GM12878 (cell line): ENCODE data around the gene SEMA5A. TPM values are rescaled to one million over a fixed set of nuclear protein-coding genes. Genes with fewer than 3 reads are reported as not detected.

Source experiments
- ATAC-seq: fragments of 200-7000 bp; cut with Tn5 transposase; 3 replicates; pipeline ENCODE4 v1.9.1; 2020; ENCODE audit warnings: mild to moderate bottlenecking, moderate library complexity
- BruUV-seq: library from RNA; stranded (reverse); fragments of 400-500 nt; replicated peaks from 2 replicates; lab custom pipeline; 2021; lab: Mats Ljungman, UMichigan
- CTCF ChIA-PET: fragments of 300-600 bp; sonication (Branson Sonifier 250); formaldehyde crosslinking; extraction: SDS; loops from one replicate; lab custom pipeline; 2021; ENCODE audit warnings: inconsistent platforms; lab: Yijun Ruan, JAX
- POLR2A ChIA-PET: fragments of 350-600 bp; formaldehyde crosslinking; extraction: SDS; loops from one replicate; lab custom pipeline; 2021; ENCODE audit warnings: inconsistent platforms; lab: Charles Lee
- RAD21 ChIA-PET: fragments of 300-600 bp; sonication (Branson Sonifier 250); formaldehyde crosslinking; loops from one replicate; lab custom pipeline; 2023; ENCODE audit warnings: antibody characterized with exemption; ENCODE audit not compliant: unreplicated experiment; lab: Charles Lee
- SMC1A ChIA-PET: fragments of 300-600 bp; sonication (Branson Sonifier 250); formaldehyde crosslinking; loops from one replicate; lab custom pipeline; 2023; ENCODE audit not compliant: unreplicated experiment, uncharacterized antibody; lab: Charles Lee
- DNase-seq: peaks from one replicate; pipeline ENCODE4 v3.0.0-alpha.2; 2011; ENCODE audit warnings: low read depth, low spot score
- FAIRE-seq: peaks from 3 replicates; lab custom pipeline; 2011; peaks lifted over from hg19 to GRCh38; lab: Jason Lieb, UNC
- H2AFZ ChIP-seq: 2 replicates; pipeline ENCODE4 v1.6.0; 2011; ENCODE audit warnings: low read depth, low read length, control low read depth; ENCODE audit not compliant: control insufficient read depth
- H3K27ac ChIP-seq: 2 replicates; pipeline ENCODE4 v1.5.1; 2011; ENCODE audit warnings: control low read depth; ENCODE audit not compliant: control insufficient read depth, insufficient read depth
- H3K27me3 ChIP-seq, 2 experiments: replicated peaks in 1 of 2; 2 replicates each; pipeline versions ENCODE4 v1.6.0 to v1.6.1; 2011; ENCODE audit warnings: low read length in 1 of 2; ENCODE audit not compliant: control insufficient read depth in 2 of 2, insufficient read depth in 2 of 2
- H3K36me3 ChIP-seq, 2 experiments: 2 replicates each; pipeline ENCODE4 v1.5.1; 2011; ENCODE audit warnings: low read length in 1 of 2; ENCODE audit not compliant: control insufficient read depth in 2 of 2, insufficient read depth in 2 of 2
- H3K4me1 ChIP-seq: 2 replicates; pipeline ENCODE4 v1.6.1; 2011; ENCODE audit warnings: mild to moderate bottlenecking, low read length, moderate library complexity, mixed read lengths; ENCODE audit not compliant: control insufficient read depth, insufficient read depth
- H3K4me2 ChIP-seq: 2 replicates; pipeline ENCODE4 v1.6.0; 2011; ENCODE audit warnings: control low read depth; ENCODE audit not compliant: control insufficient read depth, insufficient read depth
- H3K4me3 ChIP-seq: fragments of 200-600 bp; sonication (generic); 2 replicates; pipeline ENCODE4 v1.5.1; 2016
- H3K79me2 ChIP-seq: 2 replicates; pipeline ENCODE4 v1.6.0; 2011; ENCODE audit warnings: low read length; ENCODE audit not compliant: control insufficient read depth, insufficient read depth
- H3K9ac ChIP-seq: 2 replicates; pipeline ENCODE4 v1.8.0; 2011; ENCODE audit warnings: low read length, control low read depth, mixed read lengths; ENCODE audit not compliant: control insufficient read depth, insufficient read depth
- H3K9me3 ChIP-seq: replicated peaks from 3 replicates; pipeline ENCODE4 v1.5.1; 2011; ENCODE audit warnings: mild to moderate bottlenecking, low read length; ENCODE audit not compliant: control insufficient read depth, insufficient read depth
- H4K20me1 ChIP-seq: 2 replicates; pipeline ENCODE4 v1.6.0; 2011; ENCODE audit not compliant: control insufficient read depth, insufficient read depth
- ATF3 ChIP-seq: IDR thresholded peaks from 2 replicates; pipeline ENCODE4 v1.6.1; 2011; ENCODE audit warnings: low read depth, mild to moderate bottlenecking, low read length, moderate library complexity, borderline replicate concordance; ENCODE audit errors: extremely low read depth
- CHD4 ChIP-seq: fragments of 200-600 bp; sonication (generic); IDR thresholded peaks from 2 replicates; pipeline ENCODE4 v1.6.1; 2016; ENCODE audit warnings: mild to moderate bottlenecking
- FOS ChIP-seq: IDR thresholded peaks from 3 replicates; pipeline ENCODE4 v1.6.1; 2011; ENCODE audit warnings: borderline replicate concordance; ENCODE audit not compliant: insufficient read length; ENCODE audit errors: extremely low read depth
- GATAD2B ChIP-seq: fragments of 450-650 bp; conservative IDR thresholded peaks from 2 replicates; pipeline ENCODE4 v1.6.1; 2017; ENCODE audit warnings: low read depth, mild to moderate bottlenecking, moderate library complexity
- IRF3 ChIP-seq: fragments of 450-650 bp; IDR thresholded peaks from 2 replicates; pipeline ENCODE4 v1.6.1; 2014; ENCODE audit warnings: mild to moderate bottlenecking
- JUND ChIP-seq: IDR thresholded peaks from 2 replicates; pipeline ENCODE4 v1.6.1; 2012; ENCODE audit warnings: low read depth, mild to moderate bottlenecking, low read length, improper control_type of control experiment, moderate library complexity
- MEF2B ChIP-seq: fragments of 450-650 bp; IDR thresholded peaks from 2 replicates; pipeline ENCODE4 v1.6.1; 2018; ENCODE audit warnings: mild to moderate bottlenecking, moderate library complexity; ENCODE audit not compliant: partially characterized antibody, poor library complexity, severe bottlenecking
- PAX5 ChIP-seq: IDR thresholded peaks from 2 replicates; pipeline ENCODE4 v1.6.1; 2011; ENCODE audit warnings: low read depth, low read length, borderline replicate concordance
- RELB ChIP-seq: fragments of 450-650 bp; IDR thresholded peaks from 2 replicates; pipeline ENCODE4 v1.6.1; 2017; ENCODE audit warnings: low read depth, mild to moderate bottlenecking, moderate library complexity
- TBL1XR1 ChIP-seq: IDR thresholded peaks from 2 replicates; pipeline ENCODE4 v1.6.1; 2012; ENCODE audit warnings: low read depth, low read length, improper control_type of control experiment
- YBX1 ChIP-seq: fragments of 450-650 bp; IDR thresholded peaks from 2 replicates; pipeline ENCODE4 v1.6.1; 2016; ENCODE audit warnings: antibody characterized with exemption
- ZNF207 ChIP-seq: fragments of 450-650 bp; IDR thresholded peaks from 2 replicates; pipeline ENCODE4 v1.6.1; 2014; ENCODE audit warnings: antibody characterized with exemption, mild to moderate bottlenecking, borderline replicate concordance
- ZNF592 ChIP-seq: fragments of 450-650 bp; IDR thresholded peaks from 2 replicates; pipeline ENCODE4 v1.6.1; 2017; ENCODE audit warnings: mild to moderate bottlenecking, moderate library complexity
- WGBS: methylation state at CpG from one replicate; pipeline ENCODE4 v1.1.6; 2016; ENCODE audit warnings: low lambda C conversion rate; ENCODE audit not compliant: insufficient replicate concordance, insufficient coverage; ENCODE audit errors: missing lambda C conversion rate; 5-methylcytosine and 5-hydroxymethylcytosine counted together
- in situ Hi-C: fragments of 300-500 bp; cut with MboI; formaldehyde crosslinking; loops from 9 replicates; pipeline ENCODE4 v1.14.3; 2018; ENCODE audit warnings: mixed read lengths
- intact Hi-C: fragments of 100-400 bp; cut with micrococcal nuclease; formaldehyde crosslinking; loops from one replicate; pipeline ENCODE4 v1.14.2; 2022; ENCODE audit not compliant: unreplicated experiment
- polyA plus RNA-seq, 11 experiments: library from polyadenylated mRNA; depleted of rRNA in 4 of 11; unstranded in 6 of 11; stranded (reverse) in 5 of 11; fragments of >200 nt; fragmentation: Nextera tagmentation in 4 of 11; fragmentation: Illumina TruSeq in 1 of 11; extraction: Ambion mirVana in 4 of 11; extraction: Trizol in 1 of 11; gene quantifications; 1 replicate in 1 of 11; 2 replicates in 10 of 11; pipeline versions ENCODE4 v1.2.1 to v1.2.3, GENCODE V29; 2011 to 2016; ENCODE audit warnings: inconsistent platforms in 2 of 11, missing spikeins in 2 of 11, low read depth in 1 of 11
- total RNA-seq, 4 experiments: library from RNA; depleted of rRNA in 3 of 4; stranded (reverse); fragments of >200 nt in 3 of 4; fragmentation: Illumina TruSeq in 1 of 4; extraction: Trizol in 1 of 4; gene quantifications; 2 replicates each; pipeline versions ENCODE4 v1.2.1 to v1.2.3, GENCODE V29; 2013 to 2021

Gene SEMA5A
- total and polyA plus RNA-seq, 10 of the 15 experiments (the other 5 are each of a cell fraction or from before 2014, with no cell fraction given) = 0.03 to 2.4 (median 0.09) TPM; not detected in 1

- 2% methylated on average over 4 of the region's 4 CpGs for WGBS
- TF ChIP-seq FOS = no peak
- no peak for TF ChIP-seq CHD4
- TF ChIP-seq TBL1XR1 = no peak
- no peak for TF ChIP-seq RELB
- no peak for TF ChIP-seq IRF3
- no peak for TF ChIP-seq JUND
- no peak for TF ChIP-seq ATF3
- TF ChIP-seq YBX1 = no peak
- no peak for TF ChIP-seq ZNF207
- TF ChIP-seq PAX5 = no peak
- no peak for TF ChIP-seq GATAD2B
- no peak for TF ChIP-seq ZNF592
- TF ChIP-seq MEF2B = no peak
- H3K9me3 ChIP-seq = no peaks in the 10 kb centered on the region
These were observed 397.6 kb downstream of the SEMA5A start for GRCh38 chr5:9148242-9148641.

More at GRCh38 chr5:9148242-9148641, 397.6 kb downstream of the SEMA5A start:
- no peak overlapping the region for H2AFZ ChIP-seq
- H3K36me3 ChIP-seq = no peaks in the 10 kb centered on the region
- H3K27me3 ChIP-seq = no peaks in the 10 kb centered on the region
- intact Hi-C loops (no loop called here), in situ Hi-C loops (no loop called here)
- H3K4me2 ChIP-seq = no peak overlapping the region
- no peak overlapping the region for H3K9ac ChIP-seq
- BruUV-seq = no TSS peak
- H3K79me2 ChIP-seq = no peaks in the 10 kb centered on the region
- ChIA-PET RAD21 (no interaction called here), POLR2A (no interaction called here), CTCF (no interaction called here), SMC1A (interaction anchor here (1.0 kb wide), 1 partner anchor 191 kb away, joined by 4 read pairs; no protein-coding TSS in a partner anchor)
- H3K4me1 ChIP-seq = no peaks in the 10 kb centered on the region
- no peak overlapping the region for H3K4me3 ChIP-seq
- no peak overlapping the region for H3K27ac ChIP-seq
- no peaks in the 10 kb centered on the region for H4K20me1 ChIP-seq
- DNase-seq (no peak), FAIRE-seq (no peak), ATAC-seq (no peak)
